Gastrocnemius medialis (tissue), 4 donors: Measurements from ENCODE around the gene S100A1. TPM values are rescaled to one million over a fixed set of nuclear protein-coding genes. Genes with fewer than 3 reads are reported as not detected.
"Not testable (repeated sequence)": the region's sequence is repeated elsewhere in the genome, so short reads cannot be mapped to it uniquely, and the experiment has no call there.

Experiments used
- ATAC-seq, 2 donors: fragments of 150-250 bp; one replicate each; pipeline ENCODE4 v1.9.1; 2016
- DNase-seq, 2 donors: peaks; one replicate each; pipeline ENCODE4 v3.0.0-alpha.2; 2019
- H3K27ac ChIP-seq, 4 donors: fragments of 200-600 bp; sonication (generic); 1 replicate in 1 of 4; 2 replicates in 3 of 4; pipeline ENCODE4 v1.5.1; 2016 to 2018; ENCODE audit warnings: mild to moderate bottlenecking in 2 of 4, moderate library complexity in 1 of 4
- H3K27me3 ChIP-seq, 3 donors: fragments of 200-600 bp; sonication (generic) in 2 of 3; 1 replicate in 1 of 3; 2 replicates in 2 of 3; pipeline versions ENCODE4 v1.5.1 to v1.6.0; 2016 to 2019; ENCODE audit warnings: mild to moderate bottlenecking in 1 of 3, moderate library complexity in 1 of 3
- H3K36me3 ChIP-seq, 2 donors: fragments of 200-600 bp; sonication (generic) in 1 of 2; one replicate each; pipeline ENCODE4 v1.5.1; 2017 to 2018
- H3K4me1 ChIP-seq, 2 donors: fragments of 200-600 bp; sonication (generic) in 1 of 2; one replicate each; pipeline ENCODE4 v1.5.1; 2016 to 2017; ENCODE audit warnings: mild to moderate bottlenecking in 2 of 2
- H3K4me3 ChIP-seq, 4 donors: fragments of 200-600 bp; sonication (generic) in 3 of 4; 1 replicate in 1 of 4; 2 replicates in 3 of 4; pipeline ENCODE4 v1.5.1; 2016 to 2019; ENCODE audit warnings: mild to moderate bottlenecking in 2 of 4
- H3K9me3 ChIP-seq, 3 donors: fragments of 200-600 bp; sonication (generic) in 2 of 3; 1 replicate in 1 of 3; 2 replicates in 2 of 3; pipeline ENCODE4 v1.5.1; 2016 to 2019
- CTCF ChIP-seq, 5 experiments: fragments of 450-650 bp in 3 of 5; fragments of 200-600 bp in 2 of 5; sonication (generic) in 2 of 5; IDR thresholded peaks in 4 of 5; conservative IDR thresholded peaks in 1 of 5; 1 replicate in 4 of 5; 2 replicates in 1 of 5; pipeline ENCODE4 v1.5.1; 2016 to 2019; ENCODE audit warnings: antibody characterized with exemption in 5 of 5, mild to moderate bottlenecking in 3 of 5, moderate library complexity in 3 of 5
- POLR2A ChIP-seq, 2 donors: fragments of 450-650 bp; IDR thresholded peaks; one replicate each; pipeline ENCODE4 v1.6.1; 2017; ENCODE audit warnings: antibody characterized with exemption in 2 of 2, mild to moderate bottlenecking in 2 of 2, moderate library complexity in 2 of 2
- in situ Hi-C, 4 donors: fragments of 200-750 bp; cut with MboI; loops; one replicate each; pipeline versions ENCODE4 v1.15.0 to v1.8.0; 2017; ENCODE audit warnings: low sequenced_read_pairs in 4 of 4
- intact Hi-C: fragments of 100-400 bp; cut with DNase I; formaldehyde crosslinking; loops from one replicate; pipeline ENCODE4 v1.15.1; 2023; ENCODE audit warnings: low total_unique reads
- total RNA-seq, 4 donors: library from RNA; depleted of rRNA; stranded (reverse); fragments of >200 nt; gene quantifications; one replicate each; pipeline versions ENCODE4 v1.1.0 to v1.2.3, GENCODE V29; 2016

S100A1 gene
- total RNA-seq, 4 donors from 2014 or later, result 390 to 932 (median 616) TPM

DNA sequence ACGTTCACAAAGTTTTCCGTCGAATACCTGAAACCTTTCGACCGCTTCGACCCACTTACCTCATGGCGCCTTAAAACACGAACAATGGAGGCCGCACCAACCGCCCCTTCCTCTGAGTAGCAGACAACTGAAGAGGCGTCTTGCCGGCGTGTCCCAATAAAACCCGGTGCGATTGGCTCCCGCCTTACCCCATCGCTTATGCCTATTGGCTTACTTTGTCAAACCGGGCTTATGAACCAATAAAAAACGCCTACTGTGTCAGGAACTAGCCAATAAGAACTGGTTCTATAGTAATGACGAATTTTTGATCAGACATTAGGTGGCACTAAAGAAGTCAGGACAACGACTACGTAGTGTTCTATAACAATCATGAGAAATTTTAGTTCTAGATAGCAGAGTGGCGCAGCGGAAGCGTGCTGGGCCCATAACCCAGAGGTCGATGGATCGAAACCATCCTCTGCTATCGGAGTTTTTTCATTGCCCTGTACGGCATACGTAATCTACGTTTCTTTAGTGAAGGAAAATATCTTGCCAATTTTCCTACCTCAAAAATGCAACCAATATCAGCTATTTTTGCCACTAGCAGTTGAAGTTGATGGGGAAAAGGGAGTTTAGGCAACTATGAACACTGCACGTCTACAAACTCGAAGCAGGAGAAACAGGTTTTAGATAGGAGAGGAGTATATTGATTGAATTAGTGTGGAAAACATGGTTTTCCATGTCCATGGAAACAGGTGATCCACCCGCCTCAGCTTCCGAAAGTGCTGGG, 42.8 kb downstream of the S100A1 start, which contains the start of gene ILF2:
Gene ILF2, minus strand, starts transcription at position 135 of the 769 bp plus-strand sequence. Its CDS starts 71 bp downstream, at position 64.
- in situ Hi-C loops, result loop anchor here in 3 of 4 donors (10.0 to 25.0 kb wide), 4 partner anchors 74 to 316 kb away; partner anchors contain the start of genes JTB (in 2 of the 3), RAB13 (in 2 of the 3), RPS27 (in 2 of the 3) and CREB3L4 (in 1 of the 3)
- Histone ChIP-seq H3K4me1 (peaks cover 15 to 17% of the 10 kb centered on the region in 2 donors), H3K9me3 (no peaks in the 10 kb centered on the region), H3K27ac (peak within 1 kb of the TSS; percentile 87 to 90 (median 89)), H3K36me3 (peaks cover 0 to 33% of the 10 kb centered on the region in 2 donors), H3K4me3 (peak within 1 kb of the TSS; percentile 72 to 99 (median 86)), H3K27me3 (no peaks in the 10 kb centered on the region)
- peak; percentile 99 to 100 for ATAC-seq
- no peak for TF ChIP-seq CTCF (IDR thresholded peaks at IDR 0.05 in 4 of 5, conservative IDR thresholded peaks at IDR 0.05 in 1 of 5)
- peak; percentile 97 for TF ChIP-seq POLR2A (IDR thresholded peaks at IDR 0.05)
- peak; percentile 98 to 99 for DNase-seq
- intact Hi-C loops, result loop anchor here (1.0 to 5.0 kb wide), 5 partner anchors 44 to 320 kb away; partner anchors contain the start of genes INTS3, RPS27, S100A13 and S100A2

DNA sequence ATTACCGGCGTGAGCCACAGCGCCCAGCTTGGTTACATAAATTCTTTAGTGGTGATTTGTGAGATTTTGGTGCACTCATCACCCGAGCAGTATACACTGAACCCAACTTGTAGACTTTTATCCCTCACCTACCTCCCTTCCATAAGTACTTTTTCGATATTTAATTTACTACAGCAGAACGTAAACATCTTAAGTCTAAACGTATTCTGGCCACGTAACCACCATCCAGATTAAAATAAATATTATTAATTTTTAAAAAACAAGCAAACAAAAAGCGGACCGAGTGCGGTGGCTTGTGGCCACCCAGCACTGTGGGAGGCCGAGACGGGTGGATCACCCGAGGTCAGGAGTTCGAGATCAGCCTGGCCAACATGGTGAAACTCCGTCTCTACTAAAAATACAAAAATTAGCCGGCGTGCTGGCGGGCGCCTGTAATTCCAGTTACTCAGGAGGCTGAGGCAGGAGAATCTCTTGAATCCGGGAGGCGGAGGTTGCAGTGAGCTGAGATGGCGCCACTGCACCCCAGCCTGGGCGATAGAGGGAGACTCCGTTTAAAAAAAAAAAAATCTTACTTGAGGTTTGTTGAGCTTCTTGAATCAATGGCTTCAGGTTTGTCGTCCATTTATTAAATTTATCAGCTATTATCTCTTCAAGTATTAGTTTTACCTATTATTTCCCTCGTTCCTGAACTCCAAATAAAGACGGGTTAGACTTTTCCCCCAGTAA, 43.6 kb downstream of the S100A1 start:
- Histone ChIP-seq H3K27ac (peak overlapping the region; percentile 80 to 87 (median 84)), H3K36me3 (peaks cover 0 to 25% of the 10 kb centered on the region in 2 donors), H3K4me1 (peaks cover 15 to 17% of the 10 kb centered on the region in 2 donors), H3K4me3 (peak overlapping the region; percentile 54 to 99 (median 59))
- H3K9me3 ChIP-seq, DNase-seq, H3K27me3 ChIP-seq, ATAC-seq: not testable (repeated sequence)
- intact Hi-C loops, result loop anchor here (1.0 to 5.0 kb wide), 5 partner anchors 44 to 319 kb away; partner anchors contain the start of genes INTS3, RPS27, S100A13 and S100A2
- in situ Hi-C loops, result loop anchor here in 3 of 4 donors (10.0 to 25.0 kb wide), 4 partner anchors 73 to 316 kb away; partner anchors contain the start of genes JTB (in 2 of the 3), RAB13 (in 2 of the 3), RPS27 (in 2 of the 3) and CREB3L4 (in 1 of the 3)

GRCh38 chr1:153673511-153673910, 45.3 kb downstream of the S100A1 start:
- in situ Hi-C loops (loop anchor here in 3 of 4 donors (10.0 to 25.0 kb wide), 4 partner anchors 71 to 314 kb away; partner anchors contain the start of genes JTB (in 2 of the 3), RAB13 (in 2 of the 3), RPS27 (in 2 of the 3) and CREB3L4 (in 1 of the 3)), intact Hi-C loops (loop anchor here (5.0 kb wide), 3 partner anchors 54 to 161 kb away; partner anchors contain the start of genes INTS3 and S100A2)
- TF ChIP-seq CTCF (IDR thresholded peaks at IDR 0.05 in 4 of 5, conservative IDR thresholded peaks at IDR 0.05 in 1 of 5), result no peak
- no peak for TF ChIP-seq POLR2A (IDR thresholded peaks at IDR 0.05)
- H3K4me3 ChIP-seq, result no peak overlapping the region
- no peak overlapping the region for H3K27ac ChIP-seq
- peaks cover 0 to 8% of the 10 kb centered on the region in 2 donors for H3K36me3 ChIP-seq
- no peaks in the 10 kb centered on the region for H3K9me3 ChIP-seq
- peaks cover 6 to 7% (median 7%) of the 10 kb centered on the region in 3 donors for H3K27me3 ChIP-seq
- DNase-seq (no peak), ATAC-seq (no peak)
- peaks cover 24 to 29% of the 10 kb centered on the region in 2 donors for H3K4me1 ChIP-seq

DNA sequence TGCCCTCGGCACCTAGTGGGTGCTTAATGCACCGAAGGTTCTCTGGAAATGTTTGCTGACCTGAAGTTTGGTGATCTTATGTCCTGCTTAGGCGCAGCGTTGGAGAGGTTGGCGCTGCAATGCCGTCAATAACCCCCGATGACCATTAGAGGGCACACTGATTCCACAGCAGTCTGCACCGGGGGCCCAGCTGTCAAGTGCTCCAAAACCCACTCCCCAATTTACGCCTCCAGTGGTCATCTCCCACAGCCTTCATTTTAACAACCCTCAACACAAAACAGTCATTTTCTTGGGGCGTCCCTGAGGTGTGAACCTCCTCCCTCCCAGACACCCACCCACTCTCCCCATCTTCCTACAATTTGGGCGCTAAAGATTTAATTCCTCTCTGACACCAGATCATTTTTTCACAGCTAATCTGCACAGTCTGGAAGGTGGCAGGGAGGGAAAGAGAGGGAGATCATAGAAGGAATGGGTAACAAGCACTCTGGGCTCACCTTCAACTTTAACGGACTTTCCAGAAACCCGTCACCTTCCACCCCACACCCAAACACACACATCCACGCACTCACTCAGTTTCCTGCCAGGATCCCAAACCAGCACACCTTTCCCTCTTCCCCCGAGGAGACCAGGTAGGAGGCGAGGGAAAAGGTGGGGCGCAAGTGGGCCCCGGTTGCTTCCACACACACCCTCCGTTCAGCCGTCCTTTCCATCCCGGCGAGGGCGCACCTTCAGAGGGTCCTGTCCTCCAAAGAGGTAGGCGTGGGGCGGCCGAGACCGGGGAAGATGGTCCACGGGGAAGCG, 49.7 kb downstream of the S100A1 start:
- Histone ChIP-seq H3K27me3 (peaks cover 20 to 27% (median 22%) of the 10 kb centered on the region in 3 donors), H3K4me1 (peaks cover 9 to 16% of the 10 kb centered on the region in 2 donors), H3K9me3 (no peaks in the 10 kb centered on the region), H3K27ac (peak overlapping the region; percentile 16 to 57 (median 52)), H3K36me3 (no peaks in the 10 kb centered on the region), H3K4me3 (peak overlapping the region; percentile 45 to 70 (median 59))
- ATAC-seq (peak; percentile 58 to 73), DNase-seq (peak in 1 of 2 donors; percentile 22)
- in situ Hi-C loops, result loop anchor here (5.0 to 25.0 kb wide), 5 partner anchors 67 to 309 kb away; partner anchors contain the start of genes CREB3L4 (in 1 of the 4), JTB (in 1 of the 4), RAB13 (in 1 of the 4) and RPS27 (in 1 of the 4)
- intact Hi-C loops, result loop anchor here (1.0 to 2.0 kb wide), 2 partner anchors 71 to 95 kb away; no protein-coding TSS in a partner anchor
- TF ChIP-seq POLR2A (IDR thresholded peaks at IDR 0.05), result no peak
- peak; percentile 82 to 93 (median 84) for TF ChIP-seq CTCF (IDR thresholded peaks at IDR 0.05 in 4 of 5, conservative IDR thresholded peaks at IDR 0.05 in 1 of 5)
